Keratinocyte (primary cell): ENCODE data around the gene CACHD1. TPM values are rescaled to one million over a fixed set of nuclear protein-coding genes. Genes with fewer than 3 reads are reported as not detected.

Source experiments
- DNase-seq: peaks from one replicate; pipeline ENCODE4 v3.0.0-alpha.2; 2011; ENCODE audit warnings: low read depth, missing footprints, low spot score
- FAIRE-seq: peaks from 2 replicates; lab custom pipeline; 2011; peaks lifted over from hg19 to GRCh38; lab: Jason Lieb, UNC
- H2AFZ ChIP-seq: 2 replicates; pipeline ENCODE4 v1.6.0; 2012; ENCODE audit warnings: low read length, control low read depth, inconsistent platforms; ENCODE audit not compliant: control insufficient read depth
- H3K27ac ChIP-seq: 2 replicates; pipeline ENCODE4 v1.5.1; 2011; ENCODE audit warnings: low read length; ENCODE audit not compliant: control insufficient read depth, insufficient read depth
- H3K27me3 ChIP-seq: 3 replicates; pipeline ENCODE4 v1.6.0; 2011; ENCODE audit warnings: low read length; ENCODE audit not compliant: control insufficient read depth, insufficient read depth; ENCODE audit errors: extremely low read depth
- H3K36me3 ChIP-seq, 2 experiments: 2 replicates in 1 of 2; 3 replicates in 1 of 2; pipeline ENCODE4 v1.5.1; 2011; ENCODE audit warnings: low read length in 2 of 2, mild to moderate bottlenecking in 1 of 2; ENCODE audit not compliant: control insufficient read depth in 2 of 2, insufficient read depth in 2 of 2; ENCODE audit errors: extremely low read depth in 1 of 2
- H3K4me1 ChIP-seq: 3 replicates; pipeline ENCODE4 v1.5.1; 2011; ENCODE audit warnings: low read length; ENCODE audit not compliant: control insufficient read depth, insufficient read depth; ENCODE audit errors: extremely low read depth
- H3K4me2 ChIP-seq: 3 replicates; pipeline ENCODE4 v1.6.0; 2011; ENCODE audit warnings: low read depth, low read length; ENCODE audit not compliant: control insufficient read depth, insufficient read depth; ENCODE audit errors: extremely low read depth
- H3K4me3 ChIP-seq, 3 experiments: fragments of 200-600 bp in 1 of 3; sonication (generic) in 1 of 3; 2 replicates in 2 of 3; 3 replicates in 1 of 3; pipeline ENCODE4 v1.5.1; 2011 to 2016; ENCODE audit warnings: low read length in 3 of 3, mild to moderate bottlenecking in 3 of 3, control low read depth in 2 of 3, inconsistent platforms in 1 of 3, low read depth in 1 of 3, mixed read lengths in 1 of 3, mixed run types in 1 of 3, moderate library complexity in 1 of 3; ENCODE audit not compliant: control insufficient read depth in 2 of 3, insufficient read depth in 2 of 3; ENCODE audit errors: extremely low read depth in 1 of 3
- H3K79me2 ChIP-seq: 2 replicates; pipeline ENCODE4 v1.6.0; 2012; ENCODE audit warnings: low read length; ENCODE audit not compliant: control insufficient read depth, insufficient read depth
- H3K9ac ChIP-seq: 3 replicates; pipeline ENCODE4 v1.6.0; 2011; ENCODE audit warnings: low read length; ENCODE audit not compliant: control insufficient read depth, insufficient read depth; ENCODE audit errors: extremely low read depth
- H3K9me1 ChIP-seq: 3 replicates; pipeline ENCODE4 v1.6.0; 2011; ENCODE audit warnings: low read length; ENCODE audit not compliant: control insufficient read depth, insufficient read depth; ENCODE audit errors: extremely low read depth
- H3K9me3 ChIP-seq: 2 replicates; pipeline ENCODE4 v1.5.1; 2012; ENCODE audit warnings: low read depth, low read length; ENCODE audit not compliant: control insufficient read depth
- H4K20me1 ChIP-seq: 3 replicates; pipeline ENCODE4 v1.6.0; 2011; ENCODE audit warnings: low read length; ENCODE audit not compliant: control insufficient read depth, insufficient read depth; ENCODE audit errors: extremely low read depth
- CTCF ChIP-seq, 3 experiments: IDR thresholded peaks in 1 of 3; conservative IDR thresholded peaks in 1 of 3; optimal IDR thresholded peaks in 1 of 3; 2 replicates in 2 of 3; 3 replicates in 1 of 3; pipeline versions ENCODE3 to v1.5.1; 2011; ENCODE audit warnings: low read length in 3 of 3, mild to moderate bottlenecking in 3 of 3, moderate library complexity in 2 of 3, control low read depth in 1 of 3, inconsistent platforms in 1 of 3; ENCODE audit not compliant: insufficient read depth in 2 of 3; ENCODE audit errors: extremely low read depth in 1 of 3
- EZH2 ChIP-seq: IDR thresholded peaks from one replicate; pipeline ENCODE4 v1.6.1; 2012; ENCODE audit warnings: inconsistent platforms, mild to moderate bottlenecking, low read length, moderate library complexity
- dilution Hi-C: fragments of 300-500 bp; cut with MboI; formaldehyde crosslinking; loops from one replicate; pipeline ENCODE4 v1.7.0; 2020; ENCODE audit warnings: low sequenced_read_pairs; ENCODE audit not compliant: extremely low pct_ligation_motif_present
- polyA plus RNA-seq, 5 experiments: library from polyadenylated mRNA; depleted of rRNA in 3 of 5; stranded (reverse) in 3 of 5; stranded (forward) in 1 of 5; unstranded in 1 of 5; fragments of >200 nt; gene quantifications; 1 replicate in 1 of 5; 2 replicates in 3 of 5; 3 replicates in 1 of 5; pipeline versions ENCODE4 v1.2.1 to v1.2.3, GENCODE V29; 2011 to 2012; ENCODE audit warnings: missing spikeins in 2 of 5, low read depth in 1 of 5, low replicate concordance in 1 of 5

Gene CACHD1
- polyA plus RNA-seq, 1 donor (not counting 4 experiments of a cell fraction or from before 2014, with no cell fraction given): 2.4 TPM

GRCh38 chr1:64569411-64569810 lies 99.5 kb downstream of the CACHD1 start:
- no peaks in the 10 kb centered on the region for H3K9me1 ChIP-seq
- H3K79me2 ChIP-seq: no peaks in the 10 kb centered on the region
- H3K4me2 ChIP-seq: no peak overlapping the region
- no peaks in the 10 kb centered on the region for H4K20me1 ChIP-seq
- no peaks in the 10 kb centered on the region for H3K36me3 ChIP-seq
- dilution Hi-C loops: no loop called here
- no peak for FAIRE-seq
- no peak for TF ChIP-seq CTCF (optimal IDR thresholded peaks at IDR 0.05 in 1 of 3, IDR thresholded peaks at IDR 0.05 in 1 of 3, conservative IDR thresholded peaks at IDR 0.05 in 1 of 3; ENCODE audit: extremely low read depth in 1 of 3, insufficient read depth in 2 of 3, low read length in 3 of 3)
- no peak for TF ChIP-seq EZH2
- H2AFZ ChIP-seq: no peak overlapping the region
- no peaks in the 10 kb centered on the region for H3K27me3 ChIP-seq
- H3K27ac ChIP-seq: no peak overlapping the region
- H3K9ac ChIP-seq: no peak overlapping the region
- no peak for DNase-seq
- H3K9me3 ChIP-seq: no peaks in the 10 kb centered on the region
- H3K4me1 ChIP-seq: peaks cover 6% of the 10 kb centered on the region
- no peak overlapping the region for H3K4me3 ChIP-seq

GRCh38 chr1:64570267-64570855 lies 100.4 kb downstream of the CACHD1 start:
- no peak overlapping the region for H2AFZ ChIP-seq
- FAIRE-seq (no peak), DNase-seq (no peak)
- no peaks in the 10 kb centered on the region for H4K20me1 ChIP-seq
- no peaks in the 10 kb centered on the region for H3K27me3 ChIP-seq
- H3K9me1 ChIP-seq: no peaks in the 10 kb centered on the region
- no peak overlapping the region for H3K27ac ChIP-seq
- no peak overlapping the region for H3K4me2 ChIP-seq
- H3K79me2 ChIP-seq: no peaks in the 10 kb centered on the region
- H3K9me3 ChIP-seq: no peaks in the 10 kb centered on the region
- no peak overlapping the region for H3K9ac ChIP-seq
- no peaks in the 10 kb centered on the region for H3K4me1 ChIP-seq
- dilution Hi-C loops: no loop called here
- TF ChIP-seq EZH2 (no peak), CTCF (optimal IDR thresholded peaks at IDR 0.05 in 1 of 3, IDR thresholded peaks at IDR 0.05 in 1 of 3, conservative IDR thresholded peaks at IDR 0.05 in 1 of 3; ENCODE audit: extremely low read depth in 1 of 3, insufficient read depth in 2 of 3, low read length in 3 of 3) (no peak)
- no peak overlapping the region for H3K4me3 ChIP-seq
- no peaks in the 10 kb centered on the region for H3K36me3 ChIP-seq
